Fibroblast of skin of right biceps (primary cell): Measurements from ENCODE around the gene SPACA7.
A peak's percentile ranks its signal among the peaks of the same experiment; 100 is the strongest.

Experiments used
- DNase-seq: peaks from one replicate; pipeline ENCODE4 v3.0.0-alpha.2; 2013

The SPACA7 gene

DNA sequence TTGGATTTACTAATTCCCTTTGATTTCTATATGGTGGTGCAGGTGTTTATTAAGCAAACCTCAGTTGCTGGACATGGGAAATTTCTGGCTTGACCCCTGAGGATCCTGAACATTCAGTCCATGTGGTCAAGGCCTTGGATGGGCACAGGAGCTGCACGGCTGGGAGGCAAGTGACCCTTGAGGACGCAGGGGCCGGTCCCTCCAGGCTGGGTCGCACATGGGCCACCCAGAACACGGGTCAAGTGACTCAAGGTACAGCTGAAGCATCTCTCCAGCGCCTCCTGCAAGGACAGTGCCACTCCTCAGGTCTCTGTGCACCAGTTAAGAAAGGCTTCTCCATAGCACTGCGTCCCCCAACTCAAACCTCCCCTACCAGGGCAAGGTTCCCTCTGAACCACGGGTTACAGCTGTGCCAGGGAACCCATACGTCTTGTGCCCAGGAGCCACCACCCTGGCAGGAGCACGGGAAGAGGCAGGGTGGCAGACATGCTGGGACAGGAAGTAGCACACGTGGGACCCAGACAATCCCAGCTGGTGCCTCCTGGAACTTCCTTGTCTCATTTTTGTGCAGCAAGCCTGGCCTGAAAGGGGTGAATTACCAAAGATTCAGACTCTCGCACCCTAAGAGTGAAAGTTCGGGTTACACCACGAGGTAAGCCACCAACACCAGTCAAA is 93.1 kb downstream of the SPACA7 start:
- no peak for DNase-seq

DNA sequence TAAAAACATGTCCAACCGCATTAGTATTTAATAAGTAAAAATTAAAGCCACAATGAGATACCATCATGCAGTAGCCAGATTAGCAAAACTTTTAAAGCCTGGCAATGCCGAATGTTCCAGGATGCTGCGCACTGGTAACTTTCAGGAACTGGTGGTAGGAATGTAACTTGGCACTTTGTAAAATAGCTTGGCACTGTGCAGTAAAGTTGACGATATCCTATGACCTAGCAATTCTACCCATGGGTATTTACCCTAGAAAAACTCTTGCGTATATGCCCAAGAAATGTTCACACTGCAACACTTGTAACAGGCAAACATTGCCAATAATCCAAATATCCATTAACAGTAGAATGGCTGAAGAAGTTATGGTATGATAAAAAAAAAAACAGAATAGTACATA is 97.7 kb downstream of the SPACA7 start:
- no peak for DNase-seq

DNA sequence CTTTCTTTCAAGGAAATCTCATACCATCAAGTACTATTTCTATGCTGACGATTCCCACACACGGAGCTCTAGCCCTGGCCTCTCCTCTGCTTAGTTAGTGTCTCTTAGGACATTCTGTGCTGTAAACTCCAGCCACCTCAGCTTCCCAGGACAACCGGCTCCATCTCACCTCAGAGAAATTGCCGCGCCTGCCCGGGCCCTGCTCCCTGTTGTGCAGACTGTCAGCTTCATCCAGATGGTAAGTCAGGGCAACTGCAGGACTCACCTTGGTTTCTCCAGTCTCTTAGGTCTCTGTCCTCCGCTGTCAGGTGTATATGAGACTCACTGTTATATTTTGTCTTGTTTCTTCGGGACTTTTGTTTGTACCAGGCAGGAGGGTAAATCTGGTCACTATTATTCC is 98.7 kb downstream of the SPACA7 start:
- no peak for DNase-seq

DNA sequence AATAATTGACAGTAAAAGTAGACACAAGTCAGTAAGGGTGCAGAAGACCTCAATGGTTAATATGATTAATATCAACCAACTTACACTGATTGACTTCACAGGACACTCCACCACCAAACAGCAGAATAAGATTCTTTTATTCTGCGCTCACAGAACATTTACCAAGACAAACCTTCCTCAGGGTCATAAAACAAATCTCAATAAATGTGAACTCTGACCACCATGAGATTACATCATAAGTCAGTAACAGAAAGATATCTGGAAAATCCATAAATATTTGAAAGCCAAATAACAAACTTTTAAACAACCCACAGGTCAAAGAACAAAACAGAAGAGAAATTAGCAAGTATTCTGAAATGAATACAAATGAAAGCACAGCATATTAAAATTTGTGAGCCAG is 99.7 kb downstream of the SPACA7 start:
- DNase-seq, result no peak

DNA sequence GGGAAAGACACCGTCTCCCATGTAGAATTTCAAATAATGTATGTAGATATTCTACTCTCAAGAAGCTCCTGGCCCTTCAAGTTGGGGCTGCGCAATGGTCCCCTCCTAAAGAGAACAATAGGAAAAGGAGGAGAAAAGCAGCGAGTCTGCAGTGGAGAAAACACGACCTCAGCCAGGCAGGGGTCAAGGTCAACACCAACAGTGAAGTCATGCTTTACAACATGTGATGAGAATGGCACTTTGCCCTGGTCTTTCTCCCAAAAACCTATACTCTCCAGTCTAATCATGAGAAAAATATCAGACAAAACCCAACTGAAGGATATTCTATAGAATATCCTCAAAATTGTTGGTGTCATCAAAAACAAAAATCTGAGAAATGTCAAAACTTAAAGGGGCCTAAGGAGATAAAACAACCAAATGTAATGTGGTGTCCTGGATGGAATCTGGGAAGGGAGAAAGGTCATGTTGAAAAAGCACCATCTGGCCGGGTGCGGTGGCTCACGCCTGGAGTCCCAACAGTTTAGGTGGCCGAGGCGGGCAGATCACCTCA is 101.0 kb downstream of the SPACA7 start:
- no peak for DNase-seq

DNA sequence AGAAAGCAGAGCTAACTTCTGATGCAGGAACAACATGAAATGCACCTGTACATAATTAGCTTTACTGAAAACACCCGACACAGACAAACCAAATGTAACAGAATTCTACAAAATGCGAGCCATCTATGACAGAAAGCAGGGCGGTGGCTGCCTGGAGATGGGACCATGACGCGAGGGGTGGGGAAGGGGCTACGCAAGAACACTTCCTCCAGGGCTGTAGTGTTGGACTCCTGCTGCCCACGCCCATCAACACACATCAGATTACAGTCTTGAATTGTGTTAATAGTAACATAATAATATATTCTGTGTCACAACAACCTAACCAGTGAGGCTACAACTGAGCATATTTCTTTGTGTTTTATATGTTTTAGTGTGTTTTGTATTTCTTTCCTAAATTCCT is 103.2 kb downstream of the SPACA7 start:
- no peak for DNase-seq

DNA sequence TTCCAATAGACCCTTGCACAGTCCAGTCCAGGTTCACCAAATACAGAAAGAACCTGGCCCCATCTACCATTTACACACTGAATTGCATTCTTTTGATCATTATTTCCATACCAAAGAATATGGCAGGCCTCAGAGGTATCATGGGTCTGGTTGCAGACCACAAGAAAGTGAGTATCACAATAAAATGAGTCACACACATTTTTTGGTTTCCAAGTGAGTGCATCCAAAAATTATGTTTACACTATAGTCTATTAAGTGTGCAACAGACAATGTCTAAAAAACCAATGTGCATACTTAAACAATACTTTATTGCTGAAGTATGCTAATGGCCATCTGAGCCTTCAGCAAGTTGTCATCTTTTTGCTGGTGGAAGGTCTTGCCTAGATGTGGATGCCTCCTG is 105.3 kb downstream of the SPACA7 start:
- DNase-seq, result peak; percentile 16

DNA sequence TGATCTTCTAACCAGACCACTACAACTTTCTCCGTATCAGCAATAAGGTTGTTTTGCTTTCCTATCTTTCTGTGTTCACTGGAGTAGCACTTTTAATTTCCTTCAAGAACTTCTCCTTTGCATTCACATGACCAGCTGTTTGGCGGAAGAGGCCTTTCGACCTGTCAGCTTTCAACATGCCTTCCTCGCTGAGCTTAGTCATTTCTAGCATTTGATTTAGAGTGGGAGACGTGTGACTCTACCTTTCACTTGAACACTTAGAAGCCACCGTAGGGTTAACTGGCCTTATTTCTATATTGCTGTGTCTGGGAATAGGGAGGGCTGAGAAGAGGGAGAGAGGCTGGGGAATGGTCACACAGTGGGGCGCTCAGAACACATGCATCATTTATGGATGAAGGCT is 107.1 kb downstream of the SPACA7 start:
- DNase-seq, result no peak
